ENCODE measurements around the gene STK35. TPM values are rescaled to one million over a fixed set of nuclear protein-coding genes. Genes with fewer than 3 reads are reported as not detected.

The STK35 gene
- total and polyA plus RNA-seq, 9 of the 15 experiments (the other 6 are each of a cell fraction or from before 2014, with no cell fraction given): 1.0 to 11.0 (median 6.3) TPM

DNA sequence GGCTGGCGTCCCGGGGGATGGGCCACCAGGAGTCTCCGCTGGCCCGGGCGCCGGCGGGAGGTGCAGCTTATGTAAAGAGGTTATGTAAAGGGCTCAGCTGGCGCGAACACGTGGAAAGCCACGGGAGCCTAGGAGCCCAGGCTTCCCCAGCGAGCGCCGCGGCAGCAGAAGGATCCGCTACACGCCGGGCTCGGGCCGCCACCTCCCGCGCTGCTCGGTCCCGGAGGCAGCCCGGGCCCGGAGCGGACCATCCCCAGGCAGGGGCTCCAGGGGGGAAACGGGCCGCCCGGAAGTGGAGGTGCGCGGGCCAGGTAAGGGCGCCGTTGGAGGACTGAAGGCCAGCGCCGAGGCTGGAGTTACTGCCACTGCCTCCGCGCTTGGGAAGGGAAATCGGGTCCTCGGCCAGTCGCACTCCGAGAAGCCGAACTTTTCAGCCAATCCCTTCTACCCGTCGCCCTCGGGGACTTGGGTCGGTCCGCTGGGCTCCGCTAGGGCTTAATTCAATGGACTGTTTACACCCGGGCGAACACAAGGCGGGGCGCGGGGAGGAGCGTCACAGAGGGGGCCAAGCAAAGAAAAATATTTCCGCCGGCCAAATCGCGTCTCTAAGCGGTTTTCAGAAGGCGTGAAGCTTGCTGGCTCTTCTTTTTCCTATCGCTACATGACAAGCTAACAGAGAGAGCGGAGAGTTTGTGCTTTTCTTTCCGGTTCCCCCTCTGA lies 398 bp downstream of the STK35 start (continued):
- TF ChIP-seq, protein P1, sequence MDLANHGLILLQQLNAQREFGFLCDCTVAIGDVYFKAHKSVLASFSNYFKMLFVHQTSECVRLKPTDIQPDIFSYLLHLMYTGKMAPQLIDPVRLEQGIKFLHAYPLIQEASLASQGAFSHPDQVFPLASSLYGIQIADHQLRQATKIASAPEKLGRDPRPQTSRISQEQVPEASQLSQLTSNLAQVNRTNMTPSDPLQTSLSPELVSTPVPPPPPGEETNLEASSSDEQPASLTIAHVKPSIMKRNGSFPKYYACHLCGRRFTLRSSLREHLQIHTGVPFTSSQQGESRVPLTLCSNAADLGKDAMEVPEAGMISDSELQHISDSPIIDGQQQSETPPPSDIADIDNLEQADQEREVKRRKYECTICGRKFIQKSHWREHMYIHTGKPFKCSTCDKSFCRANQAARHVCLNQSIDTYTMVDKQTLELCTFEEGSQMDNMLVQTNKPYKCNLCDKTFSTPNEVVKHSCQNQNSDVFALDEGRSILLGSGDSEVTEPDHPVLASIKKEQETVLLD (IDR thresholded peaks at IDR 0.05): peak; percentile 14; the same call in 1 of the 2 replicates
- TF ChIP-seq, protein P2, sequence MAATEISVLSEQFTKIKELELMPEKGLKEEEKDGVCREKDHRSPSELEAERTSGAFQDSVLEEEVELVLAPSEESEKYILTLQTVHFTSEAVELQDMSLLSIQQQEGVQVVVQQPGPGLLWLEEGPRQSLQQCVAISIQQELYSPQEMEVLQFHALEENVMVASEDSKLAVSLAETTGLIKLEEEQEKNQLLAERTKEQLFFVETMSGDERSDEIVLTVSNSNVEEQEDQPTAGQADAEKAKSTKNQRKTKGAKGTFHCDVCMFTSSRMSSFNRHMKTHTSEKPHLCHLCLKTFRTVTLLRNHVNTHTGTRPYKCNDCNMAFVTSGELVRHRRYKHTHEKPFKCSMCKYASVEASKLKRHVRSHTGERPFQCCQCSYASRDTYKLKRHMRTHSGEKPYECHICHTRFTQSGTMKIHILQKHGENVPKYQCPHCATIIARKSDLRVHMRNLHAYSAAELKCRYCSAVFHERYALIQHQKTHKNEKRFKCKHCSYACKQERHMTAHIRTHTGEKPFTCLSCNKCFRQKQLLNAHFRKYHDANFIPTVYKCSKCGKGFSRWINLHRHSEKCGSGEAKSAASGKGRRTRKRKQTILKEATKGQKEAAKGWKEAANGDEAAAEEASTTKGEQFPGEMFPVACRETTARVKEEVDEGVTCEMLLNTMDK (IDR thresholded peaks at IDR 0.05; ENCODE audit: borderline replicate concordance, insufficient read depth, low read depth, low read length, poor library complexity, severe bottlenecking): peak; percentile 48
- peak; percentile 64 to 72 for TF ChIP-seq NRF1 (conservative IDR thresholded peaks at IDR 0.05 in 1 of 2, IDR thresholded peaks at IDR 0.05 in 1 of 2)
- TF ChIP-seq JUND (IDR thresholded peaks at IDR 0.05; ENCODE audit: borderline replicate concordance, low read depth, low read length): peak; percentile 78
- no peak for TF ChIP-seq JUND (tag; IDR thresholded peaks at IDR 0.05; ENCODE audit: borderline replicate concordance, low read depth, low read length)
- TF ChIP-seq MTA3 (IDR thresholded peaks at IDR 0.05; ENCODE audit: borderline replicate concordance): 0 out of 2 replicates have a peak, but pooled peaks have one; percentile 20
- TF ChIP-seq, protein P3, sequence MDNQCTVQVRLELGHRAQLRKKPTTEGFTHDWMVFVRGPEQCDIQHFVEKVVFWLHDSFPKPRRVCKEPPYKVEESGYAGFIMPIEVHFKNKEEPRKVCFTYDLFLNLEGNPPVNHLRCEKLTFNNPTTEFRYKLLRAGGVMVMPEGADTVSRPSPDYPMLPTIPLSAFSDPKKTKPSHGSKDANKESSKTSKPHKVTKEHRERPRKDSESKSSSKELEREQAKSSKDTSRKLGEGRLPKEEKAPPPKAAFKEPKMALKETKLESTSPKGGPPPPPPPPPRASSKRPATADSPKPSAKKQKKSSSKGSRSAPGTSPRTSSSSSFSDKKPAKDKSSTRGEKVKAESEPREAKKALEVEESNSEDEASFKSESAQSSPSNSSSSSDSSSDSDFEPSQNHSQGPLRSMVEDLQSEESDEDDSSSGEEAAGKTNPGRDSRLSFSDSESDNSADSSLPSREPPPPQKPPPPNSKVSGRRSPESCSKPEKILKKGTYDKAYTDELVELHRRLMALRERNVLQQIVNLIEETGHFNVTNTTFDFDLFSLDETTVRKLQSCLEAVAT (IDR thresholded peaks at IDR 0.05): peak in 1 of 2 experiments; percentile 33; a peak in 1 of 4 replicates
- TF ChIP-seq TRIM24 (IDR thresholded peaks at IDR 0.05): peak in 1 of 2 experiments; percentile 65; a peak in 2 of 4 replicates
- TF ChIP-seq TAF9B (IDR thresholded peaks at IDR 0.05; ENCODE audit: partially characterized antibody): peak; percentile 35
- TF ChIP-seq ZKSCAN8 (CRISPR knock-in tag; IDR thresholded peaks at IDR 0.05): peak; percentile 88
- TF ChIP-seq CCNT2 (IDR thresholded peaks at IDR 0.05; ENCODE audit: borderline replicate concordance, extremely low read depth, insufficient read length, low read depth, low read length): peak; percentile 56
- TF ChIP-seq FOXP1 (CRISPR knock-in tag; IDR thresholded peaks at IDR 0.05): peak; percentile 30; the same call in 1 of the 2 replicates
- TF ChIP-seq FOXM1 (IDR thresholded peaks at IDR 0.05; ENCODE audit: low read depth): peak; percentile 99
- TF ChIP-seq FOXM1 (CRISPR knock-in tag; IDR thresholded peaks at IDR 0.05; ENCODE audit: low read depth): no peak
- peak; percentile 99 for TF ChIP-seq ELF1 (tag; IDR thresholded peaks at IDR 0.05)
- TF ChIP-seq CTBP1 (IDR thresholded peaks at IDR 0.05; ENCODE audit: borderline replicate concordance): peak; percentile 39; the same call in 1 of the 2 replicates
- no peak for TF ChIP-seq ZNF561 (CRISPR knock-in tag; conservative IDR thresholded peaks at IDR 0.05)
- TF ChIP-seq MAFK (IDR thresholded peaks at IDR 0.05; ENCODE audit: low read length): no peak
- TF ChIP-seq POLR2G (IDR thresholded peaks at IDR 0.05; ENCODE audit: low read depth, low read length): peak; percentile 91
- peak; percentile 88 for TF ChIP-seq TCF7L2 (IDR thresholded peaks at IDR 0.05; ENCODE audit: low read depth, low read length)
- TF ChIP-seq, protein P4, sequence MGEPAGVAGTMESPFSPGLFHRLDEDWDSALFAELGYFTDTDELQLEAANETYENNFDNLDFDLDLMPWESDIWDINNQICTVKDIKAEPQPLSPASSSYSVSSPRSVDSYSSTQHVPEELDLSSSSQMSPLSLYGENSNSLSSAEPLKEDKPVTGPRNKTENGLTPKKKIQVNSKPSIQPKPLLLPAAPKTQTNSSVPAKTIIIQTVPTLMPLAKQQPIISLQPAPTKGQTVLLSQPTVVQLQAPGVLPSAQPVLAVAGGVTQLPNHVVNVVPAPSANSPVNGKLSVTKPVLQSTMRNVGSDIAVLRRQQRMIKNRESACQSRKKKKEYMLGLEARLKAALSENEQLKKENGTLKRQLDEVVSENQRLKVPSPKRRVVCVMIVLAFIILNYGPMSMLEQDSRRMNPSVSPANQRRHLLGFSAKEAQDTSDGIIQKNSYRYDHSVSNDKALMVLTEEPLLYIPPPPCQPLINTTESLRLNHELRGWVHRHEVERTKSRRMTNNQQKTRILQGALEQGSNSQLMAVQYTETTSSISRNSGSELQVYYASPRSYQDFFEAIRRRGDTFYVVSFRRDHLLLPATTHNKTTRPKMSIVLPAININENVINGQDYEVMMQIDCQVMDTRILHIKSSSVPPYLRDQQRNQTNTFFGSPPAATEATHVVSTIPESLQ (CRISPR knock-in tag; IDR thresholded peaks at IDR 0.05): 0 out of 2 replicates have a peak, but pooled peaks have one; percentile 36
